Measurements from ENCODE around the gene PKIB. TPM values are rescaled to one million over a fixed set of nuclear protein-coding genes. Genes with fewer than 3 reads are reported as not detected.

The PKIB gene, protein sequence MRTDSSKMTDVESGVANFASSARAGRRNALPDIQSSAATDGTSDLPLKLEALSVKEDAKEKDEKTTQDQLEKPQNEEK
- 0.29 TPM in 1 of 2 replicates, not detected in the other for total RNA-seq

DNA sequence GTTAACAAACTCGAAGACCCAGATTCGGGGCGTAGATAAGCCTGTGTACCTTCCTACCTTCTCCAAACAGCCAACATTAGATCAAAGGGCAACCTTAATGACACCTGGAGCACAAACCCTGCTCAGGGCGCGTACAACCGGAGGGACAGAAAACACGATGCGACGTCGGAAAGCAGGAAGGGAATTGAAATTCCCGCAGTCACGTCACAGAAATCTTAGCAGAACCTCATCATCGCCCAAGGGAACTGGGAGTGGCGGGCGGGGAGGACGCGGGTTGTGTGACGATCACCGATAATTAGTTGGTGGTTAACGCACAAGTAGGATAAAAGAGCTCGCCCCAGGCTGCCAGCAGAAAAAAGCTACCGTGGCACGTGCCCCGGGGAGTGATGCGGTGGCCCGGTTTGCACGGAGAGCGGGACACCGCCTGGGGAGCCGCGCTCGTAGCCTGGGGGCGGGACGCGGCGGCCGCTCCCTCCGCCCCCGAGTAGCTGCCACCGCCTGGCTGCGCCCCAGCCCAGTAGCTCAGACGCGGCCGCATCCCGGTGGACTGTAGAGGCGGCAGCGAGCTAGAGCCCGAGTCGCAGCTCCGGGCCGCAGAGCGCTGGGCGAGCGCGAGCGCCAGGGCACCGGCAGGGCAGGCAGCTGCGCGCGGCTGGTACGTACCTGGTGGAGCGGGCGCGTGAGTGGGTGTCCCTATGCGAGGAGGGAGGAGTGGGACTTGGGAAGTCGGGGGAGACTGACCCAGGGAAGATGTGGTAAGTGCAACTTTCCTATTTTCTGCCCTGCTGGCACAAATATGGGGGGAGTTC lies at the start of gene PKIB:
PKIB (plus strand) TSS at position 525 of the 809 bp plus-strand sequence. CDS start 107,390 bp downstream, outside the sequence.

Other genes starting within 250 kb of the PKIB start
- gene HSF2, start 210.8 kb upstream of the PKIB start, total RNA-seq = 11.9 and 14.3 TPM in 2 replicates
- 137 and 154 TPM in 2 replicates for gene SERINC1, start 138.6 kb upstream of the PKIB start, total RNA-seq
- not detected in 2 replicates for gene FABP7, start 169.3 kb downstream of the PKIB start, total RNA-seq
- gene SMPDL3A, start 178.9 kb downstream of the PKIB start, total RNA-seq = 8.4 and 12.0 TPM in 2 replicates